GM18909 (cell line): ENCODE data around the gene ICOS.

Experiments used
- ATAC-seq: cut with Tn5 transposase; IDR thresholded peaks from one replicate; pipeline ENCODE4 v1.9.1; 2021; ENCODE audit warnings: mild to moderate bottlenecking; ENCODE audit not compliant: unreplicated experiment, poor library complexity

Gene ICOS

DNA sequence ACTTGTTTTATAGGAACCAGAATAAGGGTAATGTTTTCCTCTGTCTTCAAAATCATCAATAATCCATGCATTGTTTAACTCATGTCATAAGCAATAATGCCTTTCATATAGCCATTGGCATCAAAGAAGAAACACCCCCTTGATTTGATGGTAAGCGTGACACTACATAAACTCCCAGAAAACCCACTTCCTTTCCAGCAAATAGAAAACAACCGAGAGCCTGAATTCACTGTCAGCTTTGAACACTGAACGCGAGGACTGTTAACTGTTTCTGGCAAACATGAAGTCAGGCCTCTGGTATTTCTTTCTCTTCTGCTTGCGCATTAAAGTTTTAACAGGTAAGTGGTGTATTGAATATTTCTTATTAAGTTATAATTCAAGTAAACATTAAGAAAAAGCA, at the start of gene ICOS:
Gene ICOS, plus strand, starts transcription at position 229 of the 400 bp plus-strand sequence. Its CDS starts 52 bp downstream, at position 281.
- no peak for ATAC-seq

DNA sequence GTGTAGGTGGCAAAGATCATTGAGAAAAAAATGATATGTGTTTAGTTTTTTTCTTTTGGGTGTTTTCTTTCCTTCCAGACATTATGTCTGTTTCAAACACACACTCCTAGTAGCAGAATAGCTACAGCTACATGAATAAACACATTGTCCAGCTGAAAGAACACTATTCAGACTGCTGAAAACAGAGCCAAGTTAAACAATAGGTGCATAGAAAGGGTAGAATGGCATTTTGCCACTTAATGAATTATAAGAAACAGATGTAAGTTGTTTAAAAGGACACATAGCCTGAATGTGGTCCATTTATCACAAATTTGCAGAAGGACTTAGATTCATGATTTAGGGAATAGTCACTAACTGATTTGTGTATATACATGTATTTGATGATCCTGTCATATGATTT, 48.9 kb upstream of the ICOS start:
- no peak for ATAC-seq

GRCh38 chr2:203889542-203889941, 47.0 kb upstream of the ICOS start:
- ATAC-seq, result no peak

GRCh38 chr2:203889944-203890343, 46.6 kb upstream of the ICOS start:
- no peak for ATAC-seq

- ATAC-seq, result no peak
These were observed 45.8 kb upstream of the ICOS start for GRCh38 chr2:203890733-203891132.

DNA sequence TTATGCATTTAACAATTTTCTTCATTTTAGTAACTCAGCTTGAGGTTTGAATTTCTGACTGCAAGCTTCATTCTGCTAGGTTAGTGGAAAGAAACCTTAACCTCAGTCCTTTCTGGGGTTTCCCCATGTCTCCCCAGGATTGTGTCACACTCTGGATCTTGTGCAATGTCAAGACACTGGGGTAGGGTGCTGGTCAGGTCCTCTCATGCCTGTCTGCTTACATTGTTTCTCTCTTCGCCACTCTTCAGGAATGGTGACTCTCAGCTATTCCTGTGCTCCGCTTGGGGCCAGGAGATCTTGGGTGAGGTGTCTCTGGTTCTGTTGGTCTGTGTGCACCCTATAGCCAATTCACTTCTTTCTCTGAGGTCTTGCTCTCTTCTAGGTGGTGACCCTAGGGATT, 45.1 kb upstream of the ICOS start:
- no peak for ATAC-seq

DNA sequence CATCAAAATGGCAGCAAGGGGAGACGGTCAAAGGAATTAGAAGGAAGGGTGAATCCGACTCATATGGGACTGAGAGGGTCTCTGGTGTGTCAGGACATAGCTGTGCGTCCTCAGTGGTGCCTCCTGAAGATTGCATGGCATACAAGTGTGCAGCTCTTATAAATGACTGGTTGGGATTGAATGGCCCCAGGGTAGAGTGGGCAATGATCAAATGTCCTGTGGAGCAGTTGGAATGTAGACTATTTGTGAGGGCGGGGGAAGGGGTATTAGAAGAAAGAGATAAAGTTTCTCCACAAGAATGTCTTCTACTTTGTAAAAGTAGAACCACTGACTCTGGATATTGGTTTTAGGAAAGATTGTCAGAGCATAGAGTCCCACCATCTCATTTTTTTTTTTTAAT, 44.4 kb upstream of the ICOS start:
- no peak for ATAC-seq

GRCh38 chr2:203893401-203893800, 43.2 kb upstream of the ICOS start:
- no peak for ATAC-seq

DNA sequence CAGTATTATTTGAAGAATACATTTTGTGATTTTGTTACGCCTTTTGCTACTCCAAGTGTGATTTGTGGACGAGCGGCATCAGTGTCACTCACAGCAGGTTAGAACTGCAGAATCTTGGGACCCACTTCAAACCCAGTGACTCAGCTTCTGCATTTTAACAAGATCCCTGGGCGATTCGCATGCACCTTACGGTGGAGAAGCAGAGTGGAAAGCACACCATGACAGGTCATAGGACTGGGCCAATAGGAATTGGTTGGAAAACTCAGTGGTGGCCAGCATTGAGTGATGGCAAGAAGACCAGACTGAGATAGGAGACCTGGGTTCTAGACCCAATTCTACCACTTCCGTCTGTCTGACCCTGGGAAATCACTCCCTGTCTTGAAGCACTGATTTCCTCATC, 42.7 kb upstream of the ICOS start:
- no peak for ATAC-seq

DNA sequence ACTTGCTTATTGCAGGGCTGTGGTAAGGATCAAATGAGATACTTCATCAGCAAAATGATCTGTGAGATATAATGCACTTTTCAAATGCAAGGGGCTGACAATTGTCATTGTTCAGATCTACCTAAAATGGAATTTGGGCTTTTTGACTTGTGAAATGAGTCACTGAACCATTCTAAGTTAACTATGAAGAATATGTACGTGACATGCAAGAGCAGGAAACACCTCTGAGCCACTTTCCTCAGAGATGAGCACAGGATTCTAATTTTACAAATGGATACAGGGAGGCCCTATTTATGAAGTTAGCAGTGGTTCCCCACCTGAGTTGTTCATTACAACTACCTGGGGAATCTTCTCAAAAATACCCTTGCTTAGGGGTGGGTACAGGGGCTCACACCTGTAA, 42.3 kb upstream of the ICOS start:
- ATAC-seq, result peak; percentile 61

DNA sequence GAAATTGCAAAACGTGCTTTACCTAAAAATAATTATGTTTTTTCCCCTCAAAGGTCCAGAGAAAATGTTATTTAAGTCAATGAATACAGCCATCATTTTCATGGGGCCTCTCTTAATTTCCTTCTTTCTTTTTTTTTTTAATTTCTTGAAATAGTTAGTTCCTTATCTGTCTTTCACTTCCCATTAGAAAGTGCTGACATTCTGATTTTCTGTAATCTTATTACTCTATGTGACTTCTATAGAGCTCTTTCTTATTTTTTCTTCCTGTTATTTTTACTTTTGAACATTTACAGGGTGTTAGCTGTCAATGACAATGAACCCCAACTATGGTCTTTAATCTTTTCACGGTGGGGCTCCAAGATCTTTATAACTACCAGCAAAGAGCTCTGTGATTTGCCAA, 39.0 kb upstream of the ICOS start:
- ATAC-seq, result no peak

GRCh38 chr2:203898657-203899056, 37.9 kb upstream of the ICOS start:
- no peak for ATAC-seq

- no peak for ATAC-seq
These were observed 36.3 kb upstream of the ICOS start for GRCh38 chr2:203900253-203900652.

- no peak for ATAC-seq
These were observed 32.5 kb upstream of the ICOS start for GRCh38 chr2:203904022-203904421.

- ATAC-seq, result no peak
These were observed 30.9 kb upstream of the ICOS start for GRCh38 chr2:203905656-203906055.

DNA sequence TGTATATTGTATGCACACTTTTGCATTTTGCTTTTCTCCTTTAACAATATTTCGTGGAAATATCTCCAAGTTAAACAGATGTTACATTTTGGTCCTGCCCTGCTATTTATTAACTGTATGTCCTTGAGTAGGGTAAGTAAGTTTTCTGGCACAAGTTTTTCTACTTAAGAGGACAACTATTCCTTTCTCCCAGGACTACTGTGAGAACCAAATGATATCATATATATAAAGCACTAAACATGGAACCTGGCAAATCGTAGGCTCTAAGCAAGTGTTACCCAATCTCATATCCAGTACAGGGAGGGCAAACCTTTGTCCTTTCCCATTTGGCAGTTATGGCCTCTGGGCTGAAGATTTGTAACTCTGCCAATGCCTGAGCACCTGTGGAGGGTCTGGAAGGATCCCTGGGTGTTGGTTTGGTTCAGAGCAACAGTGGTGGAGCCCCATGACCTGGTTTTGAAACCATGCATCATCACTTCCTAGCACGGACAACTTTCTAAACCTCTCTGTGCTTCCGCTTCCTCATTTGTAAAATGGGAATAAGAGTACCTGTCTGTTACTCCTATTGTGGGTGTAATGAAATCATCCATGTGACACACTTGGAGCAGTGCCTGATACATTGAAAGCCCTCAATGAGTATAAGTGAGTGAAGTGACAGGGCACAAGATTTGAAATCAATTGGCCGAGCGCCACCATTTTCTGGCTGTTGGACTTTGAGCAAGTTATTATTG, 28.3 kb upstream of the ICOS start:
- no peak for ATAC-seq

- ATAC-seq, result no peak
These were observed 27.8 kb upstream of the ICOS start for GRCh38 chr2:203908797-203909185.

- ATAC-seq, result no peak
These were observed 27.1 kb upstream of the ICOS start for GRCh38 chr2:203909261-203909967.

DNA sequence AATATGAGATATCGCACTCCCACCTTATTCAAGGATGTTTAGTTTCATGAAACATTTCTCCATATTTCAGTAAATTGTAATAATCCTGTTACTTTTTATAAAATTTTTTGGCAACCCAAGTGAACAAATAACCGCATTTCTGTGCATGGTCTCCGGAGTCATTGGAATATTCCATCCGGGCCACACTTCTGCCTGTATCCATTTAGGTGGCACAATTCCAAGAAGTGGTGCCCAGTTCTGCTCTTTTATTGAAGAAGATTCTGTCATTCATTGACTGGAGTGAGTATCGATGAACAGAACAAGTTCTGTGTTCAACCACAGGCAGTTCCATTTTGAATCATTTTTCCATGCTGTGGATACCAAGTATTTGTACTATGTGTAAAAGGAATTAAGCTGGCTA, 26.6 kb upstream of the ICOS start:
- ATAC-seq, result no peak

GRCh38 chr2:203913947-203914346, 22.6 kb upstream of the ICOS start:
- ATAC-seq, result no peak

DNA sequence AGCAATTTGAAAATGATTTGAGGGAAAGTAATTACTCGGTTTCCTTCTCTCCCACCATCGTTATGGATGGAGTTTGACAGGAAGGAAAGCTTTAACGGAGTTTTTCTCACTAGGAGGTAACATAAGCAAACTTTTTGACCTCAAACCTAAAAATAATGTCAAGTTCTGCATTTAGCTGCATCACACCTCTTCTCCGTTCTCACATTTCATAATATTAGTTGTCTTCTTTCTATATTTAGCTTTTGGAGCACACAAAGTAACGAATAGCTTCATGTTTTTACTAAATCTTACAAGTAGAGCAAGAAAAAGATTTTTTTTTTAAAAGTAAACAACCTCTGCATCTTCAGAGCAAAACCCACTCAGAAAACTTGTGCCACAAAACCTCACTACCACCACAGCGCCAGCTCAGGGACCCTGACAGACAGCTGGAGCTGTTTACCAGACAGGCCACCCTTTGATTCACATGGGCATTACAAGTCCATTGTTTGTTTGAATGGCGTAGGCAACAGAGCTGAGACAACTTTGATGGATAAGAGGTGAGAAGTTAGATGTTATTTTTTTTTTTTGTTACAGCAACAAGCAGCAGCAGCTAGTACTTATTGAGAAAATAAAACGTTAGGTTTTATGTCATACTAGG, 21.9 kb upstream of the ICOS start:
- ATAC-seq, result no peak

DNA sequence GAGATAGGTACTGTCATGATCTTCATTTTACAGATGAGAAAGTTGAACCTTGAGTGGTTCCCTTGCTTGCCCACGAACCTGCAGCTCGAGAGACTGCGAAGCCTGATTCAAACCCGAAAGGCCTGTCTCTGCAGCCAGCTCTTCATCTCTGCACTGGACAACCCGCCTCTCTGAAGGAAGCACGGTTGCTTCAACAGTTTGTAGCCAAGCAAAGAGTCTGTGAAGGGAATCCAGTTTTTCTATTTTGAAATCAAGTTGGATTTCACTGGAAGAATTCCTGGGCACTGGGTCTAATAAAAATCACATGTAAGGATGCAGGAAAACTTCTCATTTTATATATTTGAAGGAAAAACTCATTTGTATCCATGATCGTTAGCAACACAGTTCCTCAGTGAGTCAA, 21.3 kb upstream of the ICOS start:
- no peak for ATAC-seq
